Hepatocyte (in vitro differentiated cells): ENCODE results near the gene UHRF2.

ENCODE experiments used
- CTCF ChIP-seq: fragments of 200-600 bp; sonication (generic); IDR thresholded peaks from 2 replicates; pipeline ENCODE4 v1.5.1; 2016; ENCODE audit warnings: antibody characterized with exemption, mild to moderate bottlenecking; ENCODE audit not compliant: poor library complexity
- EZH2 ChIP-seq: fragments of 200-600 bp; sonication (generic); IDR thresholded peaks from 2 replicates; pipeline ENCODE4 v1.6.1; 2016; ENCODE audit warnings: antibody characterized with exemption, mild to moderate bottlenecking, borderline replicate concordance
- EZH2phosphoT487 ChIP-seq: fragments of 200-600 bp; sonication (generic); IDR thresholded peaks from one replicate; pipeline ENCODE4 v1.6.1; 2018; ENCODE audit warnings: antibody characterized with exemption, mild to moderate bottlenecking, low read depth, moderate library complexity; ENCODE audit not compliant: unreplicated experiment, severe bottlenecking

- TF ChIP-seq CTCF (no peak), EZH2phosphoT487 (no peak), EZH2 (no peak)
Observed at GRCh38 chr9:6382681-6383080, 30.3 kb upstream of the UHRF2 start.
